ENCODE results near the gene SSNA1. TPM values are rescaled to one million over a fixed set of nuclear protein-coding genes. Genes with fewer than 3 reads are reported as not detected.
A peak's percentile ranks its signal among the peaks of the same experiment; 100 is the strongest.

Gene SSNA1
- total and polyA plus RNA-seq, 9 of the 15 experiments (the other 6 are each of a cell fraction or from before 2014, with no cell fraction given), result 1.9 to 130 (median 57.1) TPM

- TF ChIP-seq MYC (IDR thresholded peaks at IDR 0.05; ENCODE audit: low read depth, low read length), result no peak
- TF ChIP-seq MYC (CRISPR knock-in tag; IDR thresholded peaks at IDR 0.05; ENCODE audit: borderline replicate concordance, low read depth), result no peak
- TF ChIP-seq NELFE (IDR thresholded peaks at IDR 0.05; ENCODE audit: insufficient read depth, insufficient read length), result no peak
- no peak for TF ChIP-seq PTTG1 (tag; IDR thresholded peaks at IDR 0.05; ENCODE audit: low read depth)
- no peak for TF ChIP-seq CREB1 (IDR thresholded peaks at IDR 0.05)
- no peak for TF ChIP-seq CREB1 (CRISPR knock-in tag; IDR thresholded peaks at IDR 0.05)
- no peak for TF ChIP-seq NR2C2 (CRISPR knock-in tag; IDR thresholded peaks at IDR 0.05)
- no peak for TF ChIP-seq NR2C2 (tag; IDR thresholded peaks at IDR 0.05)
- no peak for TF ChIP-seq CTBP1 (IDR thresholded peaks at IDR 0.05; ENCODE audit: borderline replicate concordance)
- TF ChIP-seq ZNF212 (CRISPR knock-in tag; IDR thresholded peaks at IDR 0.05), result no peak
- TF ChIP-seq SIX5 (IDR thresholded peaks at IDR 0.05; ENCODE audit: borderline replicate concordance in 1 of 2, insufficient read depth in 1 of 2, low read depth in 1 of 2, low read length in 2 of 2), result no peak
- no peak for TF ChIP-seq ZNF324 (CRISPR knock-in tag; IDR thresholded peaks at IDR 0.05)
- TF ChIP-seq BMI1 (IDR thresholded peaks at IDR 0.05; ENCODE audit: low read length), result no peak
- TF ChIP-seq YBX1 (IDR thresholded peaks at IDR 0.05), result no peak
- no peak for TF ChIP-seq NFYB (IDR thresholded peaks at IDR 0.05; ENCODE audit: extremely low read depth, insufficient read length)
- TF ChIP-seq POLR2A (conservative IDR thresholded peaks at IDR 0.05), result no peak
- no peak for TF ChIP-seq PBX2 (CRISPR knock-in tag; IDR thresholded peaks at IDR 0.05; ENCODE audit: low read depth)
- 0 out of 2 replicates have a peak, but pooled peaks have one; percentile 41 for TF ChIP-seq PBX2 (tag; conservative IDR thresholded peaks at IDR 0.05; ENCODE audit: low read depth)
- TF ChIP-seq TFAP4 (CRISPR knock-in tag; IDR thresholded peaks at IDR 0.05; ENCODE audit: borderline replicate concordance), result peak; percentile 64; the same call in 1 of the 2 replicates
- TF ChIP-seq TAL1 (IDR thresholded peaks at IDR 0.05), result peak; percentile 81
Observed at GRCh38 chr9:137157618-137158415, 30.7 kb upstream of the SSNA1 start (continued).
